MV-4-11 (cell line): ENCODE data around the gene NKAIN2.

Source experiments
- DNase-seq: peaks from one replicate; lab custom pipeline; 2025; lab: John Stamatoyannopoulos, UW

NKAIN2 gene

GRCh38 chr6:124769811-124770544 is 966.3 kb downstream of the NKAIN2 start:
- DNase-seq, result no peak

GRCh38 chr6:124770784-124771183 is 967.1 kb downstream of the NKAIN2 start:
- DNase-seq, result no peak

- DNase-seq, result no peak
Observed at GRCh38 chr6:124772733-124773319, 969.2 kb downstream of the NKAIN2 start.

GRCh38 chr6:124775121-124775520 is 971.5 kb downstream of the NKAIN2 start:
- DNase-seq, result no peak

GRCh38 chr6:124777863-124778262 is 974.2 kb downstream of the NKAIN2 start:
- DNase-seq, result no peak

GRCh38 chr6:124780623-124781022 is 977.0 kb downstream of the NKAIN2 start:
- DNase-seq, result no peak

- DNase-seq, result no peak
Observed at GRCh38 chr6:124783344-124783743, 979.7 kb downstream of the NKAIN2 start.

- no peak for DNase-seq
Observed at GRCh38 chr6:124791156-124791555, 987.5 kb downstream of the NKAIN2 start.

- no peak for DNase-seq
Observed at GRCh38 chr6:124792386-124792785, 988.7 kb downstream of the NKAIN2 start.

GRCh38 chr6:124793398-124793797 is 989.7 kb downstream of the NKAIN2 start:
- no peak for DNase-seq

GRCh38 chr6:124795643-124796463 is 992.2 kb downstream of the NKAIN2 start:
- no peak for DNase-seq

- no peak for DNase-seq
Observed at GRCh38 chr6:124796464-124796970, 992.9 kb downstream of the NKAIN2 start.

GRCh38 chr6:124797224-124797623 is 993.6 kb downstream of the NKAIN2 start:
- DNase-seq, result no peak

- DNase-seq, result no peak
Observed at GRCh38 chr6:124798942-124799496, 995.4 kb downstream of the NKAIN2 start.

GRCh38 chr6:124799638-124800037 is 996.0 kb downstream of the NKAIN2 start:
- no peak for DNase-seq

GRCh38 chr6:124800222-124800621 is 996.6 kb downstream of the NKAIN2 start:
- DNase-seq, result no peak

- DNase-seq, result no peak
Observed at GRCh38 chr6:124812067-124812466, 1008.4 kb downstream of the NKAIN2 start.

- peak; percentile 98 for DNase-seq
Observed at GRCh38 chr6:124819346-124819745, 1015.7 kb downstream of the NKAIN2 start.

- DNase-seq, result peak; percentile 57
Observed at GRCh38 chr6:124822204-124822613, 1018.5 kb downstream of the NKAIN2 start.

GRCh38 chr6:124822721-124823120 is 1019.1 kb downstream of the NKAIN2 start:
- no peak for DNase-seq

GRCh38 chr6:124823240-124824111 is 1019.8 kb downstream of the NKAIN2 start:
- DNase-seq, result no peak
